ENCODE measurements around the gene ANKRD28. TPM values are rescaled to one million over a fixed set of nuclear protein-coding genes. Genes with fewer than 3 reads are reported as not detected.

ANKRD28 gene
- total and polyA plus RNA-seq, 2 experiments from 2014 or later = 15.2 to 61.3 TPM

DNA sequence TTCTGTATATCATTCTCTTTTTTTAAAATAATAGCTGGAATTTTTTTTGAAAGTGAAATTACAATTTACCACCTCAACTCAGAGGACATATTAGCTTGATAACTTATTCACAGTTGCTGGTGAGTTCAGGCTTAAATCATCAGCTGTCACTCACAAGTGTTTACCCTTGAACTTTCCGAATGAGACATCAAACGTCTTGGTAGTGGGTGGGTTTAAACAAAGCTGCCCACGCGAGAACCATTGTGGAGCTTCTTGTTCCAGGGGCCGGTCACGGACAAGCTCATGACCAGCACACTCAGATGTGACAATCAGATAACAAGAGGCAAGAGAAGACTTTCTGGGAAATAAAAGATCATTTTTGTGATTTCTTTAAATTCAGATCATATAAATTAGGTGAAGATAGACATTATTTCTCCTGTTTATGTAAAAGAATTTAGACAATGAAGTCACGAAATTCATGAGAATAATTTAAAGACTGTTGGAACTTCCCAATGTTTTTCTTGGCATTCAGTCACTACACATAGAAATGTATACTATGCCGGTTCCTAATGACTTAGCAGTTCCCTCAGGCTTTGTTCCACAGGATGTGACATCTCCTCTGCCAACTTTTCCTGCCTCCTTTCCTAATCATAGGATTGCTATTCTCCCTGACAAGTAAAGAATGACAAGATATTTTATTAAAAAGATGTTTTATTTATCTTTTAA is 167.0 kb downstream of the ANKRD28 start (continued):
- TF ChIP-seq ZNF462 (CRISPR knock-in tag; IDR thresholded peaks at IDR 0.05) (no peak), ZNF114 (CRISPR knock-in tag; IDR thresholded peaks at IDR 0.05) (no peak), JUNB (IDR thresholded peaks at IDR 0.05; ENCODE audit: unreplicated experiment) (no peak), POLR2AphosphoS5 (IDR thresholded peaks at IDR 0.05; ENCODE audit: low read depth) (no peak), CREB1 (CRISPR knock-in tag; IDR thresholded peaks at IDR 0.05; ENCODE audit: low read depth) (no peak), ZNF331 (CRISPR knock-in tag; IDR thresholded peaks at IDR 0.05; ENCODE audit: low read depth) (no peak)

- no peaks in the 10 kb centered on the region for H3K27me3 ChIP-seq (ENCODE audit: insufficient read depth)
- no peaks in the 10 kb centered on the region for H3F3A ChIP-seq (replicated peaks; ENCODE audit: low read depth)
- TF ChIP-seq ZNF331 (CRISPR knock-in tag; IDR thresholded peaks at IDR 0.05; ENCODE audit: low read depth) = no peak
- peak; percentile 68 to 76 for TF ChIP-seq CTCF (conservative IDR thresholded peaks at IDR 0.05; ENCODE audit: low read depth in 2 of 2)
- DNase-seq (ENCODE audit: low spot score) = peak; percentile 92
- H3K36me3 ChIP-seq (ENCODE audit: insufficient read depth) = no peaks in the 10 kb centered on the region
- Mint-ChIP-seq H3K4me3 (no peak overlapping the region), H3K27ac (no peak overlapping the region; the same call in 1 of the 2 replicates), H3K27me3 (ENCODE audit: insufficient read depth, low read depth, poor library complexity) (peaks cover 5% of the 10 kb centered on the region), H3K9me3 (no peaks in the 10 kb centered on the region), H3K36me3 (ENCODE audit: low read depth) (no peaks in the 10 kb centered on the region), H3K4me1 (peaks cover 50% of the 10 kb centered on the region)
- H3K4me3 ChIP-seq = no peak overlapping the region
- no peaks in the 10 kb centered on the region for H4K20me1 ChIP-seq (replicated peaks; ENCODE audit: insufficient read depth)
- H3K4me2 ChIP-seq = no peak overlapping the region
- peak; percentile 75 for ATAC-seq
- no peaks in the 10 kb centered on the region for H3K9me2 ChIP-seq (ENCODE audit: insufficient read depth)
- peaks cover 47% of the 10 kb centered on the region for H3K4me1 ChIP-seq (ENCODE audit: insufficient read depth)
- no peak overlapping the region for H3K27ac ChIP-seq (ENCODE audit: low read depth)
- H3K79me2 ChIP-seq (replicated peaks; ENCODE audit: insufficient read depth) = no peaks in the 10 kb centered on the region
- H2AFZ ChIP-seq = no peak overlapping the region
Observed at GRCh38 chr3:15629860-15630597, 167.8 kb downstream of the ANKRD28 start.
